CD4-positive, alpha-beta T cell (primary cell): Measurements from ENCODE around the gene ELAPOR1. TPM values are rescaled to one million over a fixed set of nuclear protein-coding genes. Genes with fewer than 3 reads are reported as not detected.
A peak's percentile ranks its signal among the peaks of the same experiment; 100 is the strongest.

Experiments used
- ATAC-seq: fragments of 200-7000 bp; cut with Tn5 transposase; one replicate; pipeline ENCODE4 v1.10.0; 2022; ENCODE audit warnings: mild to moderate bottlenecking; ENCODE audit not compliant: poor library complexity
- CTCF ChIA-PET: fragments of 350-600 bp; sonication (Branson Sonifier 250); formaldehyde crosslinking; loops from one replicate; lab custom pipeline; 2021; ENCODE audit warnings: antibody characterized with exemption, inconsistent platforms; lab: Charles Lee
- POLR2A ChIA-PET: fragments of 350-600 bp; sonication (Branson Sonifier 250); formaldehyde crosslinking; loops from one replicate; lab custom pipeline; 2021; ENCODE audit warnings: antibody characterized with exemption, inconsistent platforms; lab: Charles Lee
- DNase-seq, 14 experiments: peaks; one replicate each; pipeline ENCODE4 v3.0.0-alpha.2; 2013 to 2020; ENCODE audit warnings: mixed read lengths in 2 of 14
- H3K27ac ChIP-seq, 2 donors: one replicate each; pipeline versions ENCODE4 v1.5.1 to v1.7.0; 2013; ENCODE audit warnings: low read length in 2 of 2, low read depth in 1 of 2, mild to moderate bottlenecking in 1 of 2
- H3K27me3 ChIP-seq, 2 experiments: 1 replicate in 1 of 2; 2 replicates in 1 of 2; pipeline versions ENCODE4 v1.6.1 to v1.7.0; 2013; ENCODE audit warnings: low read length in 2 of 2, control low read depth in 1 of 2, mild to moderate bottlenecking in 1 of 2, moderate library complexity in 1 of 2; ENCODE audit not compliant: insufficient read depth in 2 of 2, control insufficient read depth in 1 of 2
- H3K36me3 ChIP-seq: one replicate; pipeline ENCODE4 v1.6.1; 2013; ENCODE audit warnings: low read length, control low read depth; ENCODE audit not compliant: insufficient read depth
- H3K4me1 ChIP-seq: one replicate; pipeline ENCODE4 v1.6.1; 2013; ENCODE audit warnings: low read length, control low read depth; ENCODE audit not compliant: insufficient read depth
- H3K4me3 ChIP-seq: one replicate; pipeline ENCODE4 v1.5.1; 2013; ENCODE audit warnings: mild to moderate bottlenecking, low read length, moderate library complexity
- H3K9me3 ChIP-seq, 2 experiments: 1 replicate in 1 of 2; 2 replicates in 1 of 2; pipeline versions ENCODE4 v1.6.1 to v1.7.0; 2013; ENCODE audit warnings: low read length in 2 of 2, mild to moderate bottlenecking in 2 of 2, control low read depth in 1 of 2, moderate library complexity in 1 of 2; ENCODE audit not compliant: control insufficient read depth in 1 of 2, insufficient read depth in 1 of 2
- H3K27ac Mint-ChIP-seq: one replicate; pipeline ENCODE4 v1.8.0; 2020; ENCODE audit warnings: mixed read lengths
- H3K27me3 Mint-ChIP-seq: one replicate; pipeline ENCODE4 v1.8.0; 2021; ENCODE audit warnings: mixed read lengths
- H3K36me3 Mint-ChIP-seq: one replicate; pipeline ENCODE4 v1.8.0; 2021; ENCODE audit warnings: low read depth, mixed read lengths
- H3K4me1 Mint-ChIP-seq: one replicate; pipeline ENCODE4 v1.8.0; 2021; ENCODE audit warnings: low read depth, mixed read lengths
- H3K4me3 Mint-ChIP-seq: one replicate; pipeline ENCODE4 v1.8.0; 2020; ENCODE audit warnings: mild to moderate bottlenecking, mixed read lengths
- H3K9me3 Mint-ChIP-seq: one replicate; pipeline ENCODE4 v1.8.0; 2020; ENCODE audit warnings: mixed read lengths
- CTCF ChIP-seq: fragments of 200-600 bp; IDR thresholded peaks from one replicate; pipeline ENCODE4 v1.8.0; 2022; ENCODE audit warnings: antibody characterized with exemption, mild to moderate bottlenecking
- intact Hi-C, 2 experiments: fragments of 100-400 bp; cut with DNase I in 1 of 2; cut with micrococcal nuclease in 1 of 2; formaldehyde crosslinking; loops; one replicate each; pipeline versions ENCODE4 v1.15.1 to v1.9.0; 2023 to 2025; cut with DNase I, micrococcal nuclease
- total RNA-seq, 174 experiments: library from RNA in 2 of 174; stranded (reverse) in 2 of 174; gene quantifications; one replicate each; pipeline ENCODE4 v1.2.3 and lab custom pipeline; 2021 to 2026

The ELAPOR1 gene
- total RNA-seq, 2 experiments from 2014 or later, result 14.2 to 16.1 TPM

GRCh38 chr1:109069294-109069693 is 44.6 kb upstream of the ELAPOR1 start:
- intact Hi-C loops, result no loop called here
- CTCF ChIA-PET, result interaction anchor here (1.6 kb wide), 1 partner anchor 31 kb away, joined by 3 read pairs; no protein-coding TSS in a partner anchor
- Histone ChIP-seq H3K4me1 (no peaks in the 10 kb centered on the region), H3K27me3 (no peaks in the 10 kb centered on the region), H3K4me3 (no peak overlapping the region), H3K36me3 (peaks cover 46% of the 10 kb centered on the region), H3K27ac (no peak overlapping the region), H3K9me3 (no peaks in the 10 kb centered on the region)
- H3K27ac Mint-ChIP-seq, result no peak overlapping the region
- ATAC-seq (no peak), DNase-seq (no peak)
- no peak for TF ChIP-seq CTCF
- H3K4me1 Mint-ChIP-seq, result peaks cover 6% of the 10 kb centered on the region
- H3K4me3 Mint-ChIP-seq, result no peak overlapping the region
- peaks cover 63% of the 10 kb centered on the region for H3K36me3 Mint-ChIP-seq
- H3K27me3 Mint-ChIP-seq, result no peaks in the 10 kb centered on the region
- POLR2A ChIA-PET, result interaction anchor here (1.3 kb wide), 1 partner anchor 27 kb away, joined by 3 read pairs; the partner anchor contains the start of gene WDR47
- no peaks in the 10 kb centered on the region for H3K9me3 Mint-ChIP-seq

GRCh38 chr1:109075531-109076490 is 38.1 kb upstream of the ELAPOR1 start, which contains the start of gene TAF13:
Gene TAF13, minus strand, starts transcription at chr1:109076003. Its CDS starts 56 bp downstream, at chr1:109075947.
- no peaks in the 10 kb centered on the region for H3K27me3 Mint-ChIP-seq
- Histone ChIP-seq H3K4me3 (peak within 1 kb of the TSS; percentile 88), H3K4me1 (peaks cover 12% of the 10 kb centered on the region), H3K27me3 (no peaks in the 10 kb centered on the region), H3K27ac (peak within 1 kb of the TSS; percentile 92 to 94), H3K36me3 (peaks cover 4% of the 10 kb centered on the region), H3K9me3 (no peaks in the 10 kb centered on the region)
- ChIA-PET POLR2A (interaction anchor here (0.6 to 3.1 kb wide), 21 partner anchors 11 to 1263 kb away, joined by 3 to 83 read pairs (median 5); partner anchors contain the start of genes CLCC1, GNAI3, HENMT1 and PRPF38B), CTCF (interaction anchor here (0.9 to 2.8 kb wide), 5 partner anchors 15 to 1543 kb away, joined by 3 to 26 read pairs (median 6); partner anchors contain the start of gene TMEM167B)
- peak within 1 kb of the TSS; percentile 95 for H3K4me3 Mint-ChIP-seq
- intact Hi-C loops, result loop anchor here (2.0 kb wide), 2 partner anchors 15 to 33 kb away; partner anchors contain the start of genes TMEM167B (in 2 of the 2) and WDR47 (in 1 of the 2)
- ATAC-seq (peak; percentile 94), DNase-seq (peak; percentile 69 to 93 (median 82))
- H3K9me3 Mint-ChIP-seq, result no peaks in the 10 kb centered on the region
- TF ChIP-seq CTCF, result no peak
- peak within 1 kb of the TSS; percentile 99 for H3K27ac Mint-ChIP-seq
- peaks cover 31% of the 10 kb centered on the region for H3K36me3 Mint-ChIP-seq
- peaks cover 14% of the 10 kb centered on the region for H3K4me1 Mint-ChIP-seq

- Histone ChIP-seq H3K9me3 (no peaks in the 10 kb centered on the region), H3K4me3 (no peak overlapping the region), H3K27me3 (no peaks in the 10 kb centered on the region), H3K27ac (no peak overlapping the region), H3K4me1 (peaks cover 12% of the 10 kb centered on the region), H3K36me3 (no peaks in the 10 kb centered on the region)
- ChIA-PET POLR2A (interaction anchor here (3.1 kb wide), 1 partner anchor 22 kb away, joined by 83 read pairs; no protein-coding TSS in a partner anchor), CTCF (interaction anchor here (0.7 to 2.8 kb wide), 2 partner anchors 21 to 562 kb away, joined by 3 to 26 read pairs; no protein-coding TSS in a partner anchor)
- TF ChIP-seq CTCF, result no peak
- Mint-ChIP-seq H3K9me3 (no peaks in the 10 kb centered on the region), H3K27me3 (no peaks in the 10 kb centered on the region), H3K4me1 (peaks cover 14% of the 10 kb centered on the region), H3K36me3 (peaks cover 19% of the 10 kb centered on the region), H3K4me3 (no peak overlapping the region), H3K27ac (peak overlapping the region; percentile 68)
- ATAC-seq (no peak), DNase-seq (no peak)
- intact Hi-C loops, result no loop called here
Observed at GRCh38 chr1:109078317-109078716, 35.6 kb upstream of the ELAPOR1 start.
